Measurements from ENCODE around the gene PDP2. TPM values are rescaled to one million over a fixed set of nuclear protein-coding genes. Genes with fewer than 3 reads are reported as not detected.

Gene PDP2
- total and polyA plus RNA-seq, 9 of the 15 experiments (the other 6 are each of a cell fraction or from before 2014, with no cell fraction given): 2.5 to 24.3 (median 7.2) TPM

DNA sequence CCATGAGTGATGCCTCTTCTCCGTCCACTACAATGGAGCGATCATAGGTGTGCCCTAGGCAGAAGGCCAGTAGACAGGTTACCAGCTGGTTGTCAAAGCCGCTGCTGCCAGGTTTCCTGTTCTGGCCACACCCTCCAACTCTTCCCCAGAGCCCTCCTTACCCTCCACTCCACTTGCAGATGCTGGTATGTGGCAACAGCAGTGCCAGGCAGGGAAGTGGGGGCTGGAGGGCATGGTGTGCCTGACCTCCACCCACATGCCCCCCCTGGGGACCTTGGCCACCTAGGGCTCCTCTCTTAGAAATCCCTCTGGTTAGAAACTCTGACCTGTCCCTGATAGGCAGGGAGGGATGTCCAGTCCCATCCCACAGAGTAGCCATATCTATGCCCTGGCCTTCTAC, 43.6 kb downstream of the PDP2 start:
- Histone ChIP-seq H3K4me2 (ENCODE audit: insufficient read depth, low read length) (no peak overlapping the region), H3K4me3 (no peak overlapping the region), H3K27me3 (ENCODE audit: control insufficient read depth in 2 of 2, insufficient read depth in 2 of 2, low read length in 2 of 2) (peaks cover 4 to 48% of the 10 kb centered on the region in 2 experiments; a peak in 2 of 5 replicates), H3K4me1 (replicated peaks in 1 of 2; ENCODE audit: control insufficient read depth in 2 of 2, insufficient read depth in 2 of 2, low read length in 2 of 2) (peaks cover 0 to 32% of the 10 kb centered on the region in 2 experiments; a peak in 3 of 5 replicates), H3K9me3 (replicated peaks; ENCODE audit: control insufficient read depth, insufficient read depth, low read depth, low read length) (no peaks in the 10 kb centered on the region), H4K20me1 (replicated peaks; ENCODE audit: control insufficient read depth, insufficient read depth, low read length) (no peaks in the 10 kb centered on the region; the same call in 1 of the 2 replicates), H3K36me3 (ENCODE audit: control insufficient read depth, insufficient read depth, low read length) (no peaks in the 10 kb centered on the region), H3K27ac (ENCODE audit: extremely low read depth, low read depth, low read length) (no peak overlapping the region), H2AFZ (ENCODE audit: low read depth, low read length) (no peak overlapping the region), H3K9me1 (ENCODE audit: control insufficient read depth, insufficient read depth, low read length) (no peaks in the 10 kb centered on the region), H3K79me2 (ENCODE audit: control insufficient read depth, insufficient read depth, low read length) (no peaks in the 10 kb centered on the region), H3K9ac (ENCODE audit: insufficient read depth in 1 of 2, low read depth in 2 of 2, low read length in 2 of 2) (no peak overlapping the region)
- ATAC-seq (no peak), FAIRE-seq (no peak), DNase-seq (ENCODE audit: extremely low read depth in 1 of 4, low spot score in 3 of 4) (no peak)
- intact Hi-C loops (cut with micrococcal nuclease): no loop called here
- in situ Hi-C loops (cut with MboI): no loop called here
- BruUV-seq (replicated peaks): no TSS peak
- 41% methylated on average over 3 of the region's 3 CpGs for WGBS (ENCODE audit: insufficient coverage, low coverage, missing lambda C conversion rate)
- TF ChIP-seq, protein P1, sequence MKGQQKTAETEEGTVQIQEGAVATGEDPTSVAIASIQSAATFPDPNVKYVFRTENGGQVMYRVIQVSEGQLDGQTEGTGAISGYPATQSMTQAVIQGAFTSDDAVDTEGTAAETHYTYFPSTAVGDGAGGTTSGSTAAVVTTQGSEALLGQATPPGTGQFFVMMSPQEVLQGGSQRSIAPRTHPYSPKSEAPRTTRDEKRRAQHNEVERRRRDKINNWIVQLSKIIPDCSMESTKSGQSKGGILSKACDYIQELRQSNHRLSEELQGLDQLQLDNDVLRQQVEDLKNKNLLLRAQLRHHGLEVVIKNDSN (CRISPR knock-in tag; IDR thresholded peaks at IDR 0.05): no peak
- TF ChIP-seq RFX1 (IDR thresholded peaks at IDR 0.05) (no peak), ZNF766 (CRISPR knock-in tag; conservative IDR thresholded peaks at IDR 0.05) (no peak), ZBED1 (IDR thresholded peaks at IDR 0.05) (no peak)
- TF ChIP-seq, protein P2, sequence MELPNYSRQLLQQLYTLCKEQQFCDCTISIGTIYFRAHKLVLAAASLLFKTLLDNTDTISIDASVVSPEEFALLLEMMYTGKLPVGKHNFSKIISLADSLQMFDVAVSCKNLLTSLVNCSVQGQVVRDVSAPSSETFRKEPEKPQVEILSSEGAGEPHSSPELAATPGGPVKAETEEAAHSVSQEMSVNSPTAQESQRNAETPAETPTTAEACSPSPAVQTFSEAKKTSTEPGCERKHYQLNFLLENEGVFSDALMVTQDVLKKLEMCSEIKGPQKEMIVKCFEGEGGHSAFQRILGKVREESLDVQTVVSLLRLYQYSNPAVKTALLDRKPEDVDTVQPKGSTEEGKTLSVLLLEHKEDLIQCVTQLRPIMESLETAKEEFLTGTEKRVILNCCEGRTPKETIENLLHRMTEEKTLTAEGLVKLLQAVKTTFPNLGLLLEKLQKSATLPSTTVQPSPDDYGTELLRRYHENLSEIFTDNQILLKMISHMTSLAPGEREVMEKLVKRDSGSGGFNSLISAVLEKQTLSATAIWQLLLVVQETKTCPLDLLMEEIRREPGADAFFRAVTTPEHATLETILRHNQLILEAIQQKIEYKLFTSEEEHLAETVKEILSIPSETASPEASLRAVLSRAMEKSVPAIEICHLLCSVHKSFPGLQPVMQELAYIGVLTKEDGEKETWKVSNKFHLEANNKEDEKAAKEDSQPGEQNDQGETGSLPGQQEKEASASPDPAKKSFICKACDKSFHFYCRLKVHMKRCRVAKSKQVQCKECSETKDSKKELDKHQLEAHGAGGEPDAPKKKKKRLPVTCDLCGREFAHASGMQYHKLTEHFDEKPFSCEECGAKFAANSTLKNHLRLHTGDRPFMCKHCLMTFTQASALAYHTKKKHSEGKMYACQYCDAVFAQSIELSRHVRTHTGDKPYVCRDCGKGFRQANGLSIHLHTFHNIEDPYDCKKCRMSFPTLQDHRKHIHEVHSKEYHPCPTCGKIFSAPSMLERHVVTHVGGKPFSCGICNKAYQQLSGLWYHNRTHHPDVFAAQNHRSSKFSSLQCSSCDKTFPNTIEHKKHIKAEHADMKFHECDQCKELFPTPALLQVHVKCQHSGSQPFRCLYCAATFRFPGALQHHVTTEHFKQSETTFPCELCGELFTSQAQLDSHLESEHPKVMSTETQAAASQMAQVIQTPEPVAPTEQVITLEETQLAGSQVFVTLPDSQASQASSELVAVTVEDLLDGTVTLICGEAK (IDR thresholded peaks at IDR 0.05): no peak
- TF ChIP-seq, protein P2 (CRISPR knock-in tag; IDR thresholded peaks at IDR 0.05): no peak
- ChIA-PET CTCF (ENCODE audit: low intra/inter-chr PET ratio) (interaction anchor here (1.2 kb wide), 1 partner anchor 22 kb away, joined by 5 read pairs; no protein-coding TSS in a partner anchor), POLR2A (no interaction called here)

Data from K562 (cell line).